GM12891 (cell line): Measurements from ENCODE around the gene PRICKLE1.

Source experiments
- PAX5 ChIP-seq: IDR thresholded peaks from 2 replicates; pipeline ENCODE4 v1.6.1; 2011; ENCODE audit warnings: low read length, moderate library complexity, mild to moderate bottlenecking; ENCODE audit not compliant: insufficient read depth, severe bottlenecking
- POLR2A ChIP-seq: IDR thresholded peaks from 2 replicates; pipeline ENCODE4 v1.6.1; 2011; ENCODE audit warnings: low read depth, low read length, control low read depth
- POLR2AphosphoS5 ChIP-seq: IDR thresholded peaks from 2 replicates; pipeline ENCODE4 v1.6.1; 2011; ENCODE audit warnings: low read depth, low read length, control low read depth
- POU2F2 ChIP-seq: IDR thresholded peaks from 2 replicates; pipeline ENCODE4 v1.6.1; 2011; ENCODE audit warnings: low read depth, mild to moderate bottlenecking, control low read depth, low read length, moderate library complexity
- SPI1 ChIP-seq: IDR thresholded peaks from 2 replicates; pipeline ENCODE4 v1.6.1; 2011; ENCODE audit warnings: low read depth, low read length, control low read depth
- TAF1 ChIP-seq: IDR thresholded peaks from 2 replicates; pipeline ENCODE4 v1.6.1; 2011; ENCODE audit warnings: low read depth, low read length, control low read depth

- TF ChIP-seq POLR2A = no peak
- TF ChIP-seq POLR2AphosphoS5 = no peak
- no peak for TF ChIP-seq TAF1
- no peak for TF ChIP-seq SPI1
- no peak for TF ChIP-seq POU2F2
- no peak for TF ChIP-seq PAX5
These were observed 13.8 kb downstream of the PRICKLE1 start for GRCh38 chr12:42575717-42576116.
